ENCODE results near the gene ARHGEF16.
A peak's percentile ranks its signal among the peaks of the same experiment; 100 is the strongest.

Gene ARHGEF16

DNA sequence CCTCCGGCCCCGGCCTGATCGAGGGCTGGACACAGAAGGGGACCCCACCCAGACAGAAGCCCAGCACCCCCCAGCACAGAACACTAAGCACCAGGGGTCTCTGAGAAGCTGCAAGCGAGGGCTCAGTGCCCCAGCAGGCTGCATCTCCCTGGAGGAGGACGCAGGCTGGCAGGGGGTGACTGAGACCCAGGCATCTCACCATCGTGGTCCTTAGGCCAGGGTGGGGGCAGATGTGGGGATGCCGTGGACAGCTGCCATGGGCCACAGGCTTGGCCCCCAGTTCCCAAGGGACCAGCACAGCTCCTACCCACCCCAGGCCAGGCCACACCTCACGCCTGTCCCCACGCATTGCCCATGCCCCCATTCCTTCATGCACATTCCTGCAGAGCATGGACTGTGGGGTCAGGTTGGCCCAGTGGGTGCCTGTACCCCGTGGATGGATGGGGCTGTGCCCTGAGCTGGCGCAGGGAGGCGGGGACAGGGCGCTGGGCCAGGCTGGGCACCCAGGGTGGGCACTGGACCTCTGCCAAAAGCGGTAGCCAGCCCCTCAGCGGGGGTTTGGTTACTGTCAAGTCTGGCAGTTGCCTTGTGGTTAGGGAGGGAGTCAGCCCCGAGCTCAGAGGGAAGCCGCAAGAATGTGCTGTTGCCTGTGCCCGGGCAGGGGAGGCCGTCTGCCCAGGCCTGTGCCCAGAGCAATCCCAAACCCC lies 61.5 kb downstream of the ARHGEF16 start:
- TF ChIP-seq, protein P1, sequence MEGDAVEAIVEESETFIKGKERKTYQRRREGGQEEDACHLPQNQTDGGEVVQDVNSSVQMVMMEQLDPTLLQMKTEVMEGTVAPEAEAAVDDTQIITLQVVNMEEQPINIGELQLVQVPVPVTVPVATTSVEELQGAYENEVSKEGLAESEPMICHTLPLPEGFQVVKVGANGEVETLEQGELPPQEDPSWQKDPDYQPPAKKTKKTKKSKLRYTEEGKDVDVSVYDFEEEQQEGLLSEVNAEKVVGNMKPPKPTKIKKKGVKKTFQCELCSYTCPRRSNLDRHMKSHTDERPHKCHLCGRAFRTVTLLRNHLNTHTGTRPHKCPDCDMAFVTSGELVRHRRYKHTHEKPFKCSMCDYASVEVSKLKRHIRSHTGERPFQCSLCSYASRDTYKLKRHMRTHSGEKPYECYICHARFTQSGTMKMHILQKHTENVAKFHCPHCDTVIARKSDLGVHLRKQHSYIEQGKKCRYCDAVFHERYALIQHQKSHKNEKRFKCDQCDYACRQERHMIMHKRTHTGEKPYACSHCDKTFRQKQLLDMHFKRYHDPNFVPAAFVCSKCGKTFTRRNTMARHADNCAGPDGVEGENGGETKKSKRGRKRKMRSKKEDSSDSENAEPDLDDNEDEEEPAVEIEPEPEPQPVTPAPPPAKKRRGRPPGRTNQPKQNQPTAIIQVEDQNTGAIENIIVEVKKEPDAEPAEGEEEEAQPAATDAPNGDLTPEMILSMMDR (IDR thresholded peaks at IDR 0.05; ENCODE audit: low read depth, low read length), result no peak
- Histone ChIP-seq H3K27ac (no peak overlapping the region), H3K27me3 (ENCODE audit: insufficient read depth, low read depth, severe bottlenecking) (no peaks in the 10 kb centered on the region), H3K9me3 (ENCODE audit: severe bottlenecking) (no peaks in the 10 kb centered on the region), H3K4me3 (ENCODE audit: low read depth, low read length) (no peak overlapping the region), H3K36me3 (no peaks in the 10 kb centered on the region; the same call in 1 of the 2 replicates)
- DNase-seq, result no peak

DNA sequence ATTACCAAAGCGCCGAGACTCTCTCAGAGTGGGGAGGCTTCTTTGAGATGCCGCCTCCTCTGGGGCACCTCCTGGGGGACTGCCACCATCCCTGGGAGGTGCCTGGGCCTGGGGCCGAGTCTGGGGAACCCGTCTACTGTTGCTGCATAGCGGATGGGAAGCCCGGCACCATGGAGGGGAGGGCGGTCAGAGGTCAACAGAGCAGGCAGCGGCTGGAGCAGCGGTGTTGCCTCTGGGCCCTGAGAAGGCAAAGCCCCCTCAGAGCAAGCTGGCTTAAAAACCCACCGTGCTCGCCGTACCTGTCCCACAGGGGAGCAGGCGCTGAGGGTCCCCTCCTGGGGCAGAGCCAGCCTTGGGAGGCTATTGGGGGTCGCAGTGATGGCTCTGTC lies 62.0 kb downstream of the ARHGEF16 start:
- no peak for DNase-seq
- Histone ChIP-seq H3K36me3 (no peaks in the 10 kb centered on the region; the same call in 1 of the 2 replicates), H3K27ac (no peak overlapping the region), H3K27me3 (ENCODE audit: insufficient read depth, low read depth, severe bottlenecking) (no peaks in the 10 kb centered on the region), H3K4me3 (ENCODE audit: low read depth, low read length) (no peak overlapping the region), H3K9me3 (ENCODE audit: severe bottlenecking) (no peaks in the 10 kb centered on the region)
- TF ChIP-seq, protein P1 (IDR thresholded peaks at IDR 0.05; ENCODE audit: low read depth, low read length), result no peak

DNA sequence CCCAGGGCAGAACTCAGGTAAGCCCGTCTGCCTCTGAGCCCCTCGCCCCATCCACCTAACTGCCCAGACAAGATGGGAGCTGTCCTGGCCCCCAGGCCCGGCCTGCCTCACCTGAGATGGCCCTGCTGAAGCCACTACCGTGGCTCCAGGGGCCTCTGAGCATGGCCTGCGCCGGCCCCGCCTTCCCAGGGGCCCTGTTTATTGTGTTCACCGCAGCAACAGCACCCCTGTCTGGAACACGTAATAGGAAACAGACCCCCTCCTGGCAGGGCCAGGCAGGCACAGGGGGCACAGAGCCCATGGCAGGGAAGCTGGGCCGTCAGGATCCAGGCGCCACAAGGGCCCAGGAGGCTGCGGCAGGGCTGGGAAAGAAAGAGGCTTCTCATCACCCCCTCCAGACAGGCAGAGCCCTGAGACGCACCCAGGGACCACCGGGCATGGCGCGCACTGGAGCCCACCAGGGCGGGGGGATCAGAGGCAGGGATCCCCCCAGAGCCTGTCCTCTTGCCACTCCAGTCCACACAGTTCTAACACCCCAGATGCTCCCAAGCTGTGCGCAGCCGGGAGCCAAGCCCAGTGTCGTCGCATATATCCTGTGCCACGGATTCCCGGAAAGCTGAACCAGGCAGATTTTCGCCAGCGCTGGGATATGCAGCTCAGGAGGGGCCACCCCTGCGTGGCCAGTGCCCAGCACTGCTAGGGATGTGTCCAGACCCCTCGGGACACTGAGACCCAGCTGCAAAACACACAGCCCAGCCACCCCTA lies 62.6 kb downstream of the ARHGEF16 start:
- no peak overlapping the region for H3K27ac ChIP-seq
- H3K27me3 ChIP-seq (ENCODE audit: insufficient read depth, low read depth, severe bottlenecking), result no peaks in the 10 kb centered on the region
- TF ChIP-seq, protein P1 (IDR thresholded peaks at IDR 0.05; ENCODE audit: low read depth, low read length), result no peak
- H3K9me3 ChIP-seq (ENCODE audit: severe bottlenecking), result no peaks in the 10 kb centered on the region
- H3K4me3 ChIP-seq (ENCODE audit: low read depth, low read length), result no peak overlapping the region
- no peaks in the 10 kb centered on the region; the same call in 1 of the 2 replicates for H3K36me3 ChIP-seq
- DNase-seq, result no peak

DNA sequence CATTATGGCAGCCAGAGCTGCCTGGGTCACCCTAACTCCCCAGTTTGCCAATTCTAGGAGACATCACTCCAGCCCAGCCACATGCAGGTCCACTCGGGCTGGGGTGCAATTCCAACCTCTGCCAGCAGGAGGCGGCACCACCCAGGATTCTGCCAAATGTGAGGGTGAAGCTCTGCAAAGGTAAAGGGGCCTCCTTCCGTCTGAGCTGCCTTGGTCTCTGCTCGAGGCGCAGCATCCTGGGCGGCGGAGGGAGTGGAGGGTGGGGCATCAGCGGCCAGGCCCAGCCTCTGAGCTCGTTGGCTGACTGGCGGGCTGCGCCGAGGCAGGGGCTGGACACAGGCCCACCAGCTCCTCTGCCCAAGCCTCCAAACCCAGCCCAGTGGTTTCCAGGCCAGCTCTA lies 63.8 kb downstream of the ARHGEF16 start:
- Histone ChIP-seq H3K4me3 (ENCODE audit: low read depth, low read length) (no peak overlapping the region), H3K9me3 (ENCODE audit: severe bottlenecking) (no peaks in the 10 kb centered on the region), H3K27ac (no peak overlapping the region), H3K27me3 (ENCODE audit: insufficient read depth, low read depth, severe bottlenecking) (no peaks in the 10 kb centered on the region), H3K36me3 (no peaks in the 10 kb centered on the region; the same call in 1 of the 2 replicates)
- peak; percentile 47 for DNase-seq
- TF ChIP-seq, protein P1 (IDR thresholded peaks at IDR 0.05; ENCODE audit: low read depth, low read length), result peak; percentile 93

- TF ChIP-seq, protein P1 (IDR thresholded peaks at IDR 0.05; ENCODE audit: low read depth, low read length), result no peak
- Histone ChIP-seq H3K36me3 (no peaks in the 10 kb centered on the region; the same call in 1 of the 2 replicates), H3K27me3 (ENCODE audit: insufficient read depth, low read depth, severe bottlenecking) (no peaks in the 10 kb centered on the region), H3K9me3 (ENCODE audit: severe bottlenecking) (no peaks in the 10 kb centered on the region), H3K27ac (no peak overlapping the region), H3K4me3 (ENCODE audit: low read depth, low read length) (no peak overlapping the region)
- no peak for DNase-seq
Measured at GRCh38 chr1:3518756-3519155, 64.3 kb downstream of the ARHGEF16 start.
